Thyroid gland (tissue), 4 donors: ENCODE results near the gene EGF.

Source experiments
- POLR2A ChIP-seq, 2 donors: fragments of 450-650 bp; IDR thresholded peaks; one replicate each; pipeline ENCODE4 v1.6.1; 2017; ENCODE audit warnings: antibody characterized with exemption in 2 of 2, mild to moderate bottlenecking in 2 of 2, moderate library complexity in 1 of 2
- TF ChIP-seq, protein P1 (sequence below), 6 experiments: fragments of 200-600 bp in 3 of 6; fragments of 450-650 bp in 3 of 6; sonication (generic) in 3 of 6; IDR thresholded peaks; one replicate each; pipeline ENCODE4 v1.5.1; 2016 to 2019; ENCODE audit warnings: antibody characterized with exemption in 6 of 6, mild to moderate bottlenecking in 2 of 6, inconsistent platforms in 1 of 6, moderate library complexity in 1 of 6

DNA sequence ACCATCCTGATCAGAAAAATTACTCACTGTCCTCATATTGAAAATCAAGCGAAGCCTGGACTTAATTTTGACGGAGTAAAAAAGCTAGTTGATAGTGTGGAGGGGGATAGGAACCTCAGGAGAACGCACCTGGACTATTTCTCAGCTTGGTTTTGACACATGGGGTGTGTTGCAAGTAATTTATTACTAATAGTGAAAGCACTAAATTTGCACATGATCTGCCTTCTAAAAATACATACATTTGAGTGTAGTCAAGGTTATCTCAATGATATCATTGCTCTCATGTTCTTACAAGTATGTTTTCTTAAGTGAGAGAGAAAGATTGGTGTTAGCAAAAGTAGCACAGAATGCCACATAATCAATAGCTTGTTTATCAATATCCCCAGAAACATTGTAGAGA is 35.3 kb upstream of the EGF start:
- TF ChIP-seq, protein P1, sequence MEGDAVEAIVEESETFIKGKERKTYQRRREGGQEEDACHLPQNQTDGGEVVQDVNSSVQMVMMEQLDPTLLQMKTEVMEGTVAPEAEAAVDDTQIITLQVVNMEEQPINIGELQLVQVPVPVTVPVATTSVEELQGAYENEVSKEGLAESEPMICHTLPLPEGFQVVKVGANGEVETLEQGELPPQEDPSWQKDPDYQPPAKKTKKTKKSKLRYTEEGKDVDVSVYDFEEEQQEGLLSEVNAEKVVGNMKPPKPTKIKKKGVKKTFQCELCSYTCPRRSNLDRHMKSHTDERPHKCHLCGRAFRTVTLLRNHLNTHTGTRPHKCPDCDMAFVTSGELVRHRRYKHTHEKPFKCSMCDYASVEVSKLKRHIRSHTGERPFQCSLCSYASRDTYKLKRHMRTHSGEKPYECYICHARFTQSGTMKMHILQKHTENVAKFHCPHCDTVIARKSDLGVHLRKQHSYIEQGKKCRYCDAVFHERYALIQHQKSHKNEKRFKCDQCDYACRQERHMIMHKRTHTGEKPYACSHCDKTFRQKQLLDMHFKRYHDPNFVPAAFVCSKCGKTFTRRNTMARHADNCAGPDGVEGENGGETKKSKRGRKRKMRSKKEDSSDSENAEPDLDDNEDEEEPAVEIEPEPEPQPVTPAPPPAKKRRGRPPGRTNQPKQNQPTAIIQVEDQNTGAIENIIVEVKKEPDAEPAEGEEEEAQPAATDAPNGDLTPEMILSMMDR (IDR thresholded peaks at IDR 0.05), result no peak
- no peak for TF ChIP-seq POLR2A (IDR thresholded peaks at IDR 0.05)
